SH-SY5Y (cell line): ENCODE data around the gene HOXB2.

ENCODE experiments used
- GATA2 ChIP-seq: IDR thresholded peaks from 2 replicates; pipeline ENCODE4 v1.6.1; 2011; ENCODE audit warnings: mild to moderate bottlenecking, low read depth, low read length
- GATA3 ChIP-seq: IDR thresholded peaks from 2 replicates; pipeline ENCODE4 v1.6.1; 2011; ENCODE audit warnings: low read depth, mild to moderate bottlenecking, low read length, moderate library complexity

GRCh38 chr17:48577946-48578615, 33.2 kb upstream of the HOXB2 start, which contains the start of gene HOXB4:
- no peak for TF ChIP-seq GATA3
- no peak for TF ChIP-seq GATA2
